Right lobe of liver (tissue), 4 donors: ENCODE results near the gene C19orf81.

Experiments used
- CTCF ChIP-seq, 4 donors: fragments of 200-600 bp in 3 of 4; fragments of 450-650 bp in 1 of 4; IDR thresholded peaks; one replicate each; pipeline versions ENCODE4 v1.5.1 to v1.8.0; 2016 to 2022; ENCODE audit warnings: antibody characterized with exemption in 4 of 4, mild to moderate bottlenecking in 2 of 4
- POLR2A ChIP-seq: fragments of 450-650 bp; IDR thresholded peaks from one replicate; pipeline ENCODE4 v1.6.1; 2017; ENCODE audit warnings: antibody characterized with exemption, mild to moderate bottlenecking
- donor health status: DM: no; HTN: no; CAD: no.
- donor health status: DM: no; HTN: no; CAD: no.
- donor health status: DM: no; HTN: yes; CAD: no.

- TF ChIP-seq CTCF (IDR thresholded peaks at IDR 0.05) (no peak), POLR2A (no peak)
Observed at GRCh38 chr19:50629801-50630200, 19.4 kb upstream of the C19orf81 start.
